Activated CD8-positive, alpha-beta memory T cell treated with anti-CD3 and anti-CD28 coated beads, Interleukin-2, amount 50 U/mL, for 4 hours (primary cell): ENCODE data around the gene CLDN1.
A peak's percentile ranks its signal among the peaks of the same experiment; 100 is the strongest.

Source experiments
- DNase-seq: peaks from one replicate; pipeline ENCODE4 v3.0.0-alpha.2; 2020

The CLDN1 gene

DNA sequence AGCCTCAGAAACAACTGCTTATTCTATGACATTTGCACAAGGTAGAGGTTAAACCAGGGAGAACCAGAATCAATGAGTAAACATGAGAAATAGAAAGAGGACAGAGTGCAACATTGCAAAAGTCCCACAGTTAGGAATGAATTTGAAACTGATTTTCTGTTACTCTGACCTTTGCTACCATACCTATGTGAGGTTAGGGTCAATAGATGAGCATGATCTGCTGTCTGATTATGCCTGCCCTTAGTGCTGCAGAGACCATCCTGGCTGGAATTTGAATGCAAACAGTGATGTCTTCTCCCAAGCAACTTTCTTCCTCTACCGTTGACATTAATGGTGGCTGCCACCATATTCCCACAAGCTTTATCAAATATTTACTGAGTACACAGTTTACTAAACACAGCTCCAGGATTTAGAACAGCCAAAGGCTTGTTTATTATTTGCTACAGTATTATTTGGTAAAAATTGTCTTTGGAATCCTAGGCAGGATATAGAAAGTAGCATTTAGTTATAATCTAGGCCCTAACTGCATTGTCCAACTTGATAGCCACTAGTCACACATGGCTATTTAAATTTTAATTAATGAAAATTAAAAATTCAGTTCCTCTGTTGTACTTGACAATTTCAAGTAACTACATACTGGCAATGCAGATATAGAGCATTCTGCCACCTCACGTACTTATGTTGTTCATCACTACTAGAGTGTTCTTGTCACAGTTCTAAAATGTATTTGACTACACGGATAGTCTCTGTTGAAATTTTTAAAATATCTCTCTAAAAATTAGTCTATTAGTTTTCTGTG, 8.9 kb upstream of the CLDN1 start:
- no peak for DNase-seq

- DNase-seq: no peak
Measured at GRCh38 chr3:190326930-190327329, 4.7 kb upstream of the CLDN1 start.

GRCh38 chr3:190326361-190326760, 4.1 kb upstream of the CLDN1 start:
- no peak for DNase-seq

- no peak for DNase-seq
Measured at GRCh38 chr3:190325923-190326322, 3.7 kb upstream of the CLDN1 start.

- DNase-seq: no peak
Measured at GRCh38 chr3:190323246-190323626, 990 bp upstream of the CLDN1 start.

- DNase-seq: no peak
Measured at GRCh38 chr3:190322604-190323245, 479 bp upstream of the CLDN1 start.

DNA sequence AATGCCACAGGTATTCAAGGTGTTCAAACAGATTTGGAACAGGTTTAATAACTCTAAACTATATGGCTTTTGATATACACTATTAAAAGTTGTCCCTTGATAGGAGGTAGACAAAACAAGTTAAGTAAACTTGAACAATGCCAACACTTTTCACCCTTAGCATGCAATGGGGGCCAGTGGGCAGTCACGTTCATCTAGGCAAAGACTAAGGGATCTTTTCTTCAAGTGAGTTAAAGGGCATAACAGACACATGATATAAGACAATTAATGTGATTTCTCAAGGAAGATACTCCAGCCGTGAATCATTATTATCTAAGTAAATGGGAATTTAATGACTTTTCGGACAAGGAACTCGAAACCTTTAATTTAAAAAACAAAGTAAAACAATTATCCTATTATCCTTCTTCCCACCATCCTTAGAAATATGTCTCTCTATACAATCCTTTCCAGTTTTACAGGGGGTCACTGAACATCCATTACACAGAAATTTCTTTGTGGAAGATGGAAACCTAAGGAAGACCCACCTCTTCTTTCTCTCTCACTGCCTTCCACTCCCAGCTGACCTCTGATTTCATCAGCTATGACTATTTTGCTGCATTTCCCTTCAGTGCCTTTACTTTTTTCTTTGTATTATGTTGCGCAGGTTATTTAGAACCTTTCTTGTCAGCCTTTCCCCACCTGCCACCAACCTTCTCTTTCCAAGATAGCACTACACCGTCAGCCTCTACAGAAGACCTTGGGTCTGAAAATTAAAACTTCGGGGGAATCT, 1.5 kb downstream of the CLDN1 start:
- no peak for DNase-seq

GRCh38 chr3:190319660-190320059, 2.6 kb downstream of the CLDN1 start:
- DNase-seq: peak; percentile 27

GRCh38 chr3:190318666-190319065, 3.6 kb downstream of the CLDN1 start:
- DNase-seq: no peak

- no peak for DNase-seq
Measured at GRCh38 chr3:190314741-190315140, 7.5 kb downstream of the CLDN1 start.

- no peak for DNase-seq
Measured at GRCh38 chr3:190309414-190309813, 12.8 kb downstream of the CLDN1 start.

DNA sequence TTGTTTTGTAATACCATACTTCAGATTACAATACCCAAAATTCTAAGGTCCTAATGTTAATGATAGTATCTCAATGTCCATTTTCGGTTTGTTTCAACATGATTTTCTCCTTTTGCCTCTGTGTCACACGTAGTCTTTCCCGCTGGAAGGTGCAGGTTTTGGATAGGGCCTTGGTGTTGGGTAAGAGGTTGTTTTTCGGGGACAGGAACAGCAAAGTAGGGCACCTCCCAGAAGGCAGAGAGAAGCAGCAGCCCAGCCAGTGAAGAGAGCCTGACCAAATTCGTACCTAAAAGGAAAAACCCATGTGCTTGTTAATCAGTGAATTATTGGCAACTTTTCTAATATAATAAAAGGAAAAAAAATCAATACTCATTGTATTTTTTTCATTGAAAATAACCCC, 14.1 kb downstream of the CLDN1 start:
- no peak for DNase-seq

DNA sequence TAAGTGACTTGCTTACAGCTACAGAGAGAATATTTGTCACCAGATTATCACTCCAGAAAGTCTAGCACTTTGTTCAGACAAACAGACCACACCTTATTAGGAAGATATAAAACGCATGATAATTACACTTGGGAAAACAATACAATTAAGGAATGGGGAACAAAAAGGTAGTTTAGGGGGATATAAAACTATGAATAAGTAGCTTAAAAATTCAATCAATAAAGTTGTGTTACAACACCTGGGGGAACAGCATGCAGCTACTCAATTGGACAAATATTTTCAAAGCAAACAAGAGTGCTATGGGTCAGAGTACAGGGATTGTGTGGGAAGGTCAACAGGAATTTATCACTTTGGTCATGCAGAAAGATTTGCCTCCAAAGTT, 15.1 kb downstream of the CLDN1 start:
- no peak for DNase-seq

DNA sequence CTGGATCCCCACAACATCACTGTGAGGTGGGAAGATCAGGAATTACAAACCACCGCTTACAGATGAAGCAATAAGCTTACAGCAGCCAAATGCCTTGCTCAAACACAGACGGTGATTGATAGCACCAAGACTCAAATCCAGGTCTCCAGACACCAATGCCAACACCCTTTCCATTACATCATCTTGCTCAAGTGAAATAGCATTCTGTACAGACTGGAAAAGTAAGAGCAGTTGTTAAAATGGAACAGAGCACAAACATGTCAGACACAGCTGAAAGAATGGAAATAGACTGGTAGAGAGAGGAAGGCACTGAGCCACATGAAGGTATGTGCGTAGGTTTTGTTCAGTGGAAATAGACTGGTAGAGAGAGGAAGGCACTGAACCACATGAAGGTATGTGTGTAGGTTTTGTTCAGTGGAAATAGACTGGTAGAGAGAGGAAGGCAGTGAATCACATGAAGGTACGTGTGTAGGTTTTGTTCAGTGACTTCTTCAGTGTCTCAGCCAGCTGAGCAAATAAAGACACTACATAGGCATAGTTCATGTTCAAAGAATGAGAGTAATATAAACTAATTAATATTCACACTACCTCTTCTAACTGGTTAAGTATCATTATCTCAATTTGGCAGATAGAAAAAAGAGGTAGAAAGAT, 15.6 kb downstream of the CLDN1 start:
- no peak for DNase-seq

DNA sequence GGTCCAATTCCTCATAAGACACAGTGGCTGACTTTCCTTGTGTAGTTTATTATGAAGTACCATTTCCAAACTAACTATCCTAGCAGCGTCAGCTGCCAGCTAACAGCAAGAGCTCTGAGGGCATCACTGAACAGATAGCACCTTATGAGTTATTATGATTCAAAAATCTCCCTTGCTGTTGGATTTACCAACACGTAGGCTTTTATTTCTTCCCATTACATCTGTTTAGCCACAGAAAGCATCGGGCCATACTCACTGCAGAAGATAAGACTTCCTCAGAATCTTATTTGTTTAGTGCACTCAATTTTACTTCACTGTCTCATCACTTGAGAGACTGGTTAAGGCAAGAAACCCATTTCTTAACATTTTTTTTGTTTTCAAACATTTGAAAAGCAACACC, 16.2 kb downstream of the CLDN1 start:
- DNase-seq: no peak

DNA sequence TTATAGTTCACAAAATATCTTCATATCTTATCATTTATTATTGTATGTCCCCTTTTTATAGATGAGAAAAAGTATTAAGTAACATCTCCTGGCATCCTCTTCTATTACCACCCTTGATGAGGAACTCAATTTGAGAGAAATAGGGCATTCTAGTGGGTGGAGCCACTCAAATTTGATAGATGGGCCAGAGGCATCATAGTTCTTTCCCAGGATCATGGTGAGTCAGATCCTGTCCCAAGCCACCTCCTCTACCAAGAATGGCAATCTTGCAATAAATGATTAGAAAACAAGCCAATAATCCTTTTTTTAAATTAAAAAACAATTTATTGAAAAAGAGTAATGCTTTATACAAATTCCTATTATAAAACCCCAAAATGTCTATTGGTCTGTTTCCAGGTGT, 16.8 kb downstream of the CLDN1 start:
- DNase-seq: no peak

- DNase-seq: no peak
Measured at GRCh38 chr3:190303884-190304283, 18.4 kb downstream of the CLDN1 start.

- DNase-seq: no peak
Measured at GRCh38 chr3:190302212-190302867, 19.9 kb downstream of the CLDN1 start.

- no peak for DNase-seq
Measured at GRCh38 chr3:190301591-190301990, 20.7 kb downstream of the CLDN1 start.

GRCh38 chr3:190299969-190300368, 22.3 kb downstream of the CLDN1 start:
- DNase-seq: no peak

GRCh38 chr3:190294030-190294429, 28.2 kb downstream of the CLDN1 start:
- no peak for DNase-seq

DNA sequence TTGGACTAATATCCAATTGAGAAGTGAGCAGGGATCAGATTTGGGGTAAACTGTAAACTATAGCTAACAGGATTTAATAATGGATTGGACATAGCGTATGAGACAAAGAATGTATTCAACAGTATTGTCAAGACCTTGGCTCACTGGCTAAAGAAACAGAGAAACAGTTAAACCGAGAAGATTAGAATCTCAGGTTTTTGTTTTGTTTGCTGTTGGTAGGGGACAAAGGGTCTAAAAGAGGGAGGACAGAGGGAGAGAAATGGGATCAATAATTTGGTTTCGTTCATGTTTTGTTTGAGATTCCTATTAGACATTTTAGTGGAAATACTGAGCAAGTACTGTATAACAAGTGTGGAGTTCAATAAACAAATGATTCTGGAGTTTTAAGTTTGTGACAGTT, 28.6 kb downstream of the CLDN1 start:
- no peak for DNase-seq

- DNase-seq: no peak
Measured at GRCh38 chr3:190291994-190292584, 30.2 kb downstream of the CLDN1 start.
